GM13976 (cell line): ENCODE data around the gene KRTAP9-4.

Experiments used
- DNase-seq: peaks from one replicate; pipeline ENCODE4 v3.0.0; 2012; ENCODE audit warnings: low spot score
- in situ Hi-C: fragments of 300-500 bp; cut with MboI; formaldehyde crosslinking; loops from one replicate; pipeline ENCODE4 v1.12.0; 2022; ENCODE audit warnings: low sequenced_read_pairs, mixed read lengths, inconsistent platforms; ENCODE audit not compliant: unreplicated experiment
- TF ChIP-seq, protein P1 (sequence below): IDR thresholded peaks from 2 replicates; pipeline ENCODE4 v1.5.1; 2012; ENCODE audit warnings: borderline replicate concordance, mild to moderate bottlenecking; ENCODE audit not compliant: insufficient read depth; ENCODE audit errors: extremely low read depth, missing control alignments, control extremely low read depth

The KRTAP9-4 gene

DNA sequence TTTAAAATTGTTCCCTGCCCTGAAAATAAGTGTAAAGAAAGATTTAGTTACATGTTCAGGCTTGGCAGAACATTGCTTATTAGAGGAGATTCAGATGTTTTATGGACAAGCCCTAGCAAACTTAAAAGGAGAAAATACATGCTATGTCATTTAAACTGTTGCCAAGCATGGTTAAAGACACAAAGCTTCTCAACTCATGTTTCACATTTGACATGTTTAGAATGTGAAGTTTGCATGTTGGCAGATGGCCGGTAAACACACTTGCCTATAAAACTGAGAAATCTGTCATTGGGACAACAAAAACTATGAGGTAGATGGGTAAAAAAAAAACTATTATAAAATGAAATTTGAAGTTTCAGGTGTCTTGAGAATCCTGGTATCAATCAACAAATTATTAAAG is 47.4 kb downstream of the KRTAP9-4 start:
- in situ Hi-C loops = no loop called here
- no peak for DNase-seq
- TF ChIP-seq, protein P1, sequence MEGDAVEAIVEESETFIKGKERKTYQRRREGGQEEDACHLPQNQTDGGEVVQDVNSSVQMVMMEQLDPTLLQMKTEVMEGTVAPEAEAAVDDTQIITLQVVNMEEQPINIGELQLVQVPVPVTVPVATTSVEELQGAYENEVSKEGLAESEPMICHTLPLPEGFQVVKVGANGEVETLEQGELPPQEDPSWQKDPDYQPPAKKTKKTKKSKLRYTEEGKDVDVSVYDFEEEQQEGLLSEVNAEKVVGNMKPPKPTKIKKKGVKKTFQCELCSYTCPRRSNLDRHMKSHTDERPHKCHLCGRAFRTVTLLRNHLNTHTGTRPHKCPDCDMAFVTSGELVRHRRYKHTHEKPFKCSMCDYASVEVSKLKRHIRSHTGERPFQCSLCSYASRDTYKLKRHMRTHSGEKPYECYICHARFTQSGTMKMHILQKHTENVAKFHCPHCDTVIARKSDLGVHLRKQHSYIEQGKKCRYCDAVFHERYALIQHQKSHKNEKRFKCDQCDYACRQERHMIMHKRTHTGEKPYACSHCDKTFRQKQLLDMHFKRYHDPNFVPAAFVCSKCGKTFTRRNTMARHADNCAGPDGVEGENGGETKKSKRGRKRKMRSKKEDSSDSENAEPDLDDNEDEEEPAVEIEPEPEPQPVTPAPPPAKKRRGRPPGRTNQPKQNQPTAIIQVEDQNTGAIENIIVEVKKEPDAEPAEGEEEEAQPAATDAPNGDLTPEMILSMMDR = no peak

- DNase-seq = no peak
- TF ChIP-seq, protein P1 = no peak
- in situ Hi-C loops = no loop called here
These were observed 49.1 kb downstream of the KRTAP9-4 start for GRCh38 chr17:41298458-41299135.
